ENCODE data around the gene AFF3. TPM values are rescaled to one million over a fixed set of nuclear protein-coding genes. Genes with fewer than 3 reads are reported as not detected.

AFF3 gene
- total RNA-seq, 2 experiments from 2014 or later = 0.03 TPM

- Mint-ChIP-seq H3K4me1 (no peaks in the 10 kb centered on the region), H3K9me3 (peaks cover 8% of the 10 kb centered on the region), H3K27me3 (no peaks in the 10 kb centered on the region), H3K4me3 (no peak overlapping the region), H3K27ac (no peak overlapping the region), H3K36me3 (ENCODE audit: low read depth) (no peaks in the 10 kb centered on the region)
- ChIA-PET CTCF (no interaction called here), POLR2A (no interaction called here)
- no peak for DNase-seq
These were observed 508.2 kb downstream of the AFF3 start for GRCh38 chr2:99634234-99634633.

- DNase-seq = no peak
- H3K36me3 Mint-ChIP-seq (ENCODE audit: low read depth) = no peaks in the 10 kb centered on the region
- ChIA-PET CTCF (no interaction called here), POLR2A (no interaction called here)
- H3K9me3 Mint-ChIP-seq = peaks cover 8% of the 10 kb centered on the region
- H3K27ac Mint-ChIP-seq = no peak overlapping the region
- H3K4me1 Mint-ChIP-seq = no peaks in the 10 kb centered on the region
- no peak overlapping the region for H3K4me3 Mint-ChIP-seq
- H3K27me3 Mint-ChIP-seq = no peaks in the 10 kb centered on the region
These were observed 510.7 kb downstream of the AFF3 start for GRCh38 chr2:99631700-99632099.

GRCh38 chr2:99629320-99629719, 513.1 kb downstream of the AFF3 start:
- CTCF ChIA-PET = no interaction called here
- H3K4me1 Mint-ChIP-seq = no peaks in the 10 kb centered on the region
- no peak overlapping the region for H3K27ac Mint-ChIP-seq
- no peak for DNase-seq
- H3K4me3 Mint-ChIP-seq = no peak overlapping the region
- H3K27me3 Mint-ChIP-seq = no peaks in the 10 kb centered on the region
- POLR2A ChIA-PET = no interaction called here
- no peaks in the 10 kb centered on the region for H3K36me3 Mint-ChIP-seq (ENCODE audit: low read depth)
- H3K9me3 Mint-ChIP-seq = peaks cover 8% of the 10 kb centered on the region

GRCh38 chr2:99626158-99626557, 516.2 kb downstream of the AFF3 start:
- ChIA-PET POLR2A (no interaction called here), CTCF (interaction anchor here (0.8 kb wide), 1 partner anchor 67 kb away, joined by 3 read pairs; no protein-coding TSS in a partner anchor)
- Mint-ChIP-seq H3K36me3 (ENCODE audit: low read depth) (no peaks in the 10 kb centered on the region), H3K4me1 (no peaks in the 10 kb centered on the region), H3K27me3 (no peaks in the 10 kb centered on the region), H3K27ac (no peak overlapping the region), H3K4me3 (no peak overlapping the region), H3K9me3 (no peaks in the 10 kb centered on the region)
- no peak for DNase-seq

DNA sequence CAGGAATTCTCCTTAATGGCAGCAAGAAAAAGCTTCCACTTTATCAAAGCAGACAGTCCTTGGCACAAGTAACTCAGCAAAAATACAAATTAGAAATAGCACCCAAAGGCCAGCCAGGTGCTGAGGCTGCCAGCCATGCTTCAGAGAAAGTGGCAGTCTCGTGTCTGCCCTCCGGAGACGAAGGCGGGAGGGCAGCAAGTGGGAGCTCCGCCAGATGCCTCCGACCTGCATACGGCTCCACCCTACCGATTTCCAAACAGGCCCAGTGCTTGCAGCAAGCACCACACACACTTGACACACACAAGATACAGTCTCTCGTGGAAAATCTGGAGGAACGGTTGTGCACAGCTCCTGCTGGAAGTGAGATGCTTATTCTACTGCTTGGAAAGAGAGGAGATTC, 517.7 kb downstream of the AFF3 start:
- DNase-seq = no peak
- Mint-ChIP-seq H3K4me1 (no peaks in the 10 kb centered on the region), H3K9me3 (no peaks in the 10 kb centered on the region), H3K36me3 (ENCODE audit: low read depth) (no peaks in the 10 kb centered on the region), H3K4me3 (no peak overlapping the region), H3K27ac (no peak overlapping the region), H3K27me3 (no peaks in the 10 kb centered on the region)
- ChIA-PET POLR2A (no interaction called here), CTCF (no interaction called here)

DNA sequence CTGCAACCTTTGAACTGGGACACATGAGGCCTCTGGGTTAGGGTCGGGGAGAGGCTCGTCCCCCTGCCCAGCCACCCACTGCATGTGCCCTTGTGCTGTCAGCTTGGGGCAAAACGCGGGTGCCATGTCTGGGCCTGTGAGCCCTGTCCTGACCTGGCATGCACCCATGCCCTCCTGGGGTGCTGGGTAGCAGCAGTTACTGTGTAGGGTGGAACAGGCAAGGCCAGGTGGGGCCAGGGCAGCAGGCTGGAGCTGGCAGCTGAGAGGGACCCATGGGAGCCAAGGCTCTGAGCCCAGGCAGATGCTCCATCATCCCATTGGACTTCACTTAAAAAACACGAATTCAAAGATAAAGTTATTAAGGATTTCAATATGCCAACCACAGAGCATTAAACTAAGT, 518.8 kb downstream of the AFF3 start:
- no peaks in the 10 kb centered on the region for H3K4me1 Mint-ChIP-seq
- H3K36me3 Mint-ChIP-seq (ENCODE audit: low read depth) = no peaks in the 10 kb centered on the region
- no peaks in the 10 kb centered on the region for H3K27me3 Mint-ChIP-seq
- ChIA-PET POLR2A (no interaction called here), CTCF (no interaction called here)
- no peaks in the 10 kb centered on the region for H3K9me3 Mint-ChIP-seq
- no peak for DNase-seq
- H3K27ac Mint-ChIP-seq = no peak overlapping the region
- H3K4me3 Mint-ChIP-seq = no peak overlapping the region

DNA sequence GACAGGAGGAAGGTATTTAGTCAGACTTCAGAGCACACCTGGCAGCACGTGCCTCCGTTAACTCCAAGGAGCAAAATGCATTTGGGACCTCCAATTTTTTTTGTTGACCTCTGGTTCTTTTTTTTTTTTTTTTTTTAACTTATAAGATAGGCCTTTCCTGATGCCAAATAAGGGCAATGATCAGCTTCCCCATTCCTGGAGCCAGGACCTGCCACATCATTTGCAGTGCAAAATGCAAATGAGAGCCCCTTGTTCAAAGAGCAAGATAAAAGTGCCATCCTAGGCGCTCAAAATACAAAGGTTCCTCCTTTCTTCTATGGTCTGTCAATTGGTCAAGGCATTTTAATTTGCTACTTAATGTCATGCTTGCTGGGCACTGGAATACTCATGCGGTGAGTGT, 519.4 kb downstream of the AFF3 start:
- DNase-seq = no peak
- ChIA-PET CTCF (no interaction called here), POLR2A (no interaction called here)
- Mint-ChIP-seq H3K9me3 (no peaks in the 10 kb centered on the region), H3K27ac (no peak overlapping the region), H3K27me3 (no peaks in the 10 kb centered on the region), H3K36me3 (ENCODE audit: low read depth) (no peaks in the 10 kb centered on the region), H3K4me3 (no peak overlapping the region), H3K4me1 (no peaks in the 10 kb centered on the region)

- no peaks in the 10 kb centered on the region for H3K4me1 Mint-ChIP-seq
- H3K27me3 Mint-ChIP-seq = no peaks in the 10 kb centered on the region
- H3K9me3 Mint-ChIP-seq = no peaks in the 10 kb centered on the region
- no peaks in the 10 kb centered on the region for H3K36me3 Mint-ChIP-seq (ENCODE audit: low read depth)
- ChIA-PET POLR2A (no interaction called here), CTCF (no interaction called here)
- no peak overlapping the region for H3K4me3 Mint-ChIP-seq
- H3K27ac Mint-ChIP-seq = no peak overlapping the region
- no peak for DNase-seq
These were observed 519.9 kb downstream of the AFF3 start for GRCh38 chr2:99622534-99622933.

DNA sequence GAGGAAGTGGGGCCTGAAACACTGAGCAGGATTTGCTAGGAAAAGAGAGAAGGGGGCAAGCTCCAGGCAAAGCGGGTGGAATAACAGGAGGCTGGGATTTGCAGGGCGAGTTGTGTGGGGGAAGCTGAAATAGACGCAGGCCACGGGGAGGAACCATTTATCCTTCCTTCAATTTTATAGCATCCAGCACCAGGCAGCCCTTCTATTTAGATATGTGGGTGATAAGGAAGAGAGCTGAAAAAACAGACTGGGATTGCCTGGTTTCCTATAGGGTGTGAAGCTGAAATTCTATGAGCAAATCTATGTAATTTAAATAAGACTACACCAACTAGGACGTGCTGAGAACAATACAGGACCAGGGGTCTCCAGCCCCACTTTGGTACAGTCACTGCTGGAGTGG, 520.6 kb downstream of the AFF3 start:
- Mint-ChIP-seq H3K9me3 (no peaks in the 10 kb centered on the region), H3K4me3 (no peak overlapping the region), H3K36me3 (ENCODE audit: low read depth) (no peaks in the 10 kb centered on the region), H3K27me3 (no peaks in the 10 kb centered on the region), H3K4me1 (no peaks in the 10 kb centered on the region), H3K27ac (no peak overlapping the region)
- ChIA-PET CTCF (no interaction called here), POLR2A (no interaction called here)
- no peak for DNase-seq

DNA sequence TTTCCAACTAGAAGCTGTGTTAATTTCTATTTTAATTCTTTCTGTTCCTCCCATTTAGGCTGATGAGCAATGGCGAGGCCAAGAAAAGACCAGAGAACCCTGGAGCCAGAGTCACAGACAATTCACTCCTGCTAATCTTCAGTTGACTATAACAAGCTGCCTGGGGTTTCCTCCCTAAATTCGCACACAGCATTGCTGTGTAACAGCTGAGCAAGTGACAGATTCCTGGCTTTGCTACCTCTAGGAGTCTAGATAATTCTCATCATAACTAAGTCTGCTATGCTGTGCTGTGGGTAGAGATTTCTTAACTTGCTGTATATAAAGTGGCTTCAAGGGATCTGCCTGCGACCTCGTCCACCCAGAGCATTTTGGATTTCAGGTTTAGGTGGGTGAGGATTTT, 521.3 kb downstream of the AFF3 start:
- Mint-ChIP-seq H3K4me1 (no peaks in the 10 kb centered on the region), H3K4me3 (no peak overlapping the region), H3K27me3 (no peaks in the 10 kb centered on the region), H3K27ac (no peak overlapping the region), H3K36me3 (ENCODE audit: low read depth) (no peaks in the 10 kb centered on the region), H3K9me3 (no peaks in the 10 kb centered on the region)
- ChIA-PET POLR2A (no interaction called here), CTCF (no interaction called here)
- no peak for DNase-seq

DNA sequence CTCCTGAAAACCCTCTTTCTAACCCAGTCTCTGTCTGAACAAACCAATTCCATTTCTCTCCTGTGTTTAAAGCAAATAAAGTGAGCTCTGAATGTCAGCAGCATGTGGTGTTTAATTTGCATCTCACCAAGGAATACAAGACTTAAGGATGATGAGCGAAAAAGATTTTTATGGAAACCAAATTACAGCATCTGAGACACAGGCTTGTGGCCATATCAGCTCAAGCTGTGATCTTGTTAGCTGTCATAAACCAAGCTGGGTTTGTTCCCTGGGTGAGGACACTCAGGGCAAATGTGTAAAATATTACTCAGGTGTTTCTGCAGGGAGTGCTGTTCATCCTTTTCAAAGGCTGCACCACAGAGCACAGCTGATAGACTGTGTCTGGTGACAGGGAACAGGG, 523.2 kb downstream of the AFF3 start:
- H3K27me3 Mint-ChIP-seq = no peaks in the 10 kb centered on the region
- H3K27ac Mint-ChIP-seq = no peak overlapping the region
- ChIA-PET POLR2A (no interaction called here), CTCF (no interaction called here)
- no peak overlapping the region for H3K4me3 Mint-ChIP-seq
- H3K36me3 Mint-ChIP-seq (ENCODE audit: low read depth) = no peaks in the 10 kb centered on the region
- no peaks in the 10 kb centered on the region for H3K9me3 Mint-ChIP-seq
- H3K4me1 Mint-ChIP-seq = no peaks in the 10 kb centered on the region
- DNase-seq = no peak

DNA sequence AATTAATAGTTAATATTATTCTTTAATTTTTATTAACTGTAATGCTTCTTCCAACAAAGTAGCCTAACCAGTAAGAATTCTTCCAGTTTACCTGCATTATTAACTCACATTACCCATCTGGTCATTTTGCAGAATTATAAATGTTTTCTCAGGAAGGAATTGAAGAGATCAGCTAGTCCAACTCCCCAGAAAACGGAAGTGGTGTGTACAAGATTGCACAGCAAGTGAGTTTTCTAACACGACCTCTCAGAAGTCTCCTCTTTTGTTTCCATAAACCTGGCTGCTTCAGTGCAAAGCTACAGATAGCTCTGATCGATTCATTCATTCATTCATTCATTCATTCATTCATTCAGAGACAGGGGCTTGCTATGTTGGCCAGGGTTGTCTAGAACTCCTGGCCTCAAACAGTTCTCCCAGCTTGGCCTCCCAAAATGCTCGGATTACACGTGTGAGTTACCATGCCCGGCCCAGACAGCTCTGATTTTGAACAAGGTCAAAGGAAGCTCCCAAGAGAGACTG, 523.8 kb downstream of the AFF3 start:
- no peak for DNase-seq
- Mint-ChIP-seq H3K27me3 (no peaks in the 10 kb centered on the region), H3K4me3 (no peak overlapping the region), H3K9me3 (no peaks in the 10 kb centered on the region), H3K36me3 (ENCODE audit: low read depth) (no peaks in the 10 kb centered on the region), H3K27ac (no peak overlapping the region), H3K4me1 (no peaks in the 10 kb centered on the region)
- ChIA-PET CTCF (no interaction called here), POLR2A (no interaction called here)

- no peak for DNase-seq
- CTCF ChIA-PET = no interaction called here
- Mint-ChIP-seq H3K27ac (no peak overlapping the region), H3K4me3 (no peak overlapping the region), H3K9me3 (no peaks in the 10 kb centered on the region), H3K36me3 (ENCODE audit: low read depth) (no peaks in the 10 kb centered on the region), H3K27me3 (no peaks in the 10 kb centered on the region), H3K4me1 (no peaks in the 10 kb centered on the region)
- POLR2A ChIA-PET = no interaction called here
These were observed 524.6 kb downstream of the AFF3 start for GRCh38 chr2:99617811-99618210.

- Mint-ChIP-seq H3K27ac (no peak overlapping the region), H3K27me3 (no peaks in the 10 kb centered on the region), H3K4me3 (no peak overlapping the region), H3K9me3 (no peaks in the 10 kb centered on the region), H3K36me3 (ENCODE audit: low read depth) (no peaks in the 10 kb centered on the region), H3K4me1 (no peaks in the 10 kb centered on the region)
- no peak for DNase-seq
- ChIA-PET CTCF (interaction anchor here (1.9 kb wide), 1 partner anchor 56 kb away, joined by 8 read pairs; no protein-coding TSS in a partner anchor), POLR2A (no interaction called here)
These were observed 527.1 kb downstream of the AFF3 start for GRCh38 chr2:99615247-99615771.

DNA sequence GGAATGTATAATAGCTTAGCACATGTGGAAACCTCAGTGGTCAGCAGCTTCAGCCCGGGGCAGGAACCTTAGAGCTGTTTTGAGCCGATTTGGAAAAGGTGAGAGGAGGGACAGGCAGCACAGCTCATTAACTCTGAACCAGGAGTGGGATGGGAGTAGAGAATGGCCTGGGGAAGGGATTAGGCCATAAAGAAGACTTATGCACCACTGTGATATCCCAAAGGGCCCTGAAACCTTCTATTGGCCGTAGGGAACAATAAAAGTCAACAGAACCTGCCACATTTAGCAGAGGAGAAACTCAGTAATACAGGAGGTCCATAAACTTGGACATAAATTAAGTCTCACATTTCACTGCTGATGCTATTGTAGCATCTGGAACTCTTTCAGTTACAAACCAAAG, 528.4 kb downstream of the AFF3 start:
- CTCF ChIA-PET = no interaction called here
- Mint-ChIP-seq H3K9me3 (no peaks in the 10 kb centered on the region), H3K36me3 (ENCODE audit: low read depth) (no peaks in the 10 kb centered on the region), H3K27me3 (peaks cover 2% of the 10 kb centered on the region), H3K27ac (no peak overlapping the region), H3K4me3 (no peak overlapping the region), H3K4me1 (no peaks in the 10 kb centered on the region)
- no peak for DNase-seq
- POLR2A ChIA-PET = no interaction called here

All from activated CD4-positive, alpha-beta memory T cell treated with anti-CD3 and anti-CD28 coated beads, Interleukin-2, amount 10 ng/mL, durations not matched to agents 7 days and 5 days (primary cell).